ENCODE measurements around the gene MSRB3.

GRCh38 chr12:65488197-65488596 is 209.7 kb downstream of the MSRB3 start:
- TF ChIP-seq CTCF (optimal IDR thresholded peaks at IDR 0.05 in 1 of 3, IDR thresholded peaks at IDR 0.05 in 1 of 3, conservative IDR thresholded peaks at IDR 0.05 in 1 of 3; ENCODE audit: extremely low read depth in 1 of 3, insufficient read depth in 2 of 3, low read length in 3 of 3) (no peak), EZH2 (IDR thresholded peaks at IDR 0.05; ENCODE audit: low read length) (no peak)
